ENCODE results near the gene AK8. TPM values are rescaled to one million over a fixed set of nuclear protein-coding genes. Genes with fewer than 3 reads are reported as not detected.
"Not testable (repeated sequence)": the region's sequence is repeated elsewhere in the genome, so short reads cannot be mapped to it uniquely, and the experiment has no call there.

Gene AK8
- total and polyA plus RNA-seq, 8 donors: 0.56 to 0.89 (median 0.60) TPM; not detected in 5

- Histone ChIP-seq H3K27me3 (peaks cover 0 to 48% (median 0%) of the 10 kb centered on the region in 3 donors), H3K4me1 (no peaks in the 10 kb centered on the region), H3K4me3 (no peak overlapping the region), H3K9me3 (no peaks in the 10 kb centered on the region), H3K27ac (no peak overlapping the region), H3K36me3 (no peaks in the 10 kb centered on the region)
- TF ChIP-seq POLR2A (IDR thresholded peaks at IDR 0.05) (no peak), CTCF (IDR thresholded peaks at IDR 0.05) (no peak), POLR2AphosphoS5 (IDR thresholded peaks at IDR 0.05) (no peak), EP300 (IDR thresholded peaks at IDR 0.05) (no peak)
- intact Hi-C loops (cut with DNase I; ENCODE audit: low total_unique reads): no loop called here
- 69 to 77% (median 77%) methylated on average over 9 to 13 of the region's 13 CpGs for WGBS, 5 donors
- DNase-seq: no peak
Measured at GRCh38 chr9:132717326-132717945, 160.6 kb downstream of the AK8 start.

- no peaks in the 10 kb centered on the region for H3K9me3 ChIP-seq
- no peaks in the 10 kb centered on the region for H3K4me1 ChIP-seq
- peaks cover 0 to 39% (median 0%) of the 10 kb centered on the region in 3 donors for H3K27me3 ChIP-seq
- no peak for TF ChIP-seq EP300 (IDR thresholded peaks at IDR 0.05)
- TF ChIP-seq CTCF (IDR thresholded peaks at IDR 0.05): no peak
- TF ChIP-seq POLR2AphosphoS5 (IDR thresholded peaks at IDR 0.05): no peak
- no peak for TF ChIP-seq POLR2A (IDR thresholded peaks at IDR 0.05)
- intact Hi-C loops (cut with DNase I; ENCODE audit: low total_unique reads): no loop called here
- H3K4me3 ChIP-seq: no peak overlapping the region
- H3K27ac ChIP-seq: no peak overlapping the region
- 81 to 90% (median 88%) methylated on average over 4 of the region's 4 CpGs for WGBS, 5 donors
- no peak for DNase-seq
- no peaks in the 10 kb centered on the region for H3K36me3 ChIP-seq
Measured at GRCh38 chr9:132716007-132716406, 162.1 kb downstream of the AK8 start.

GRCh38 chr9:132712753-132713152 lies 165.3 kb downstream of the AK8 start:
- no peaks in the 10 kb centered on the region for H3K36me3 ChIP-seq
- H3K4me1 ChIP-seq: no peaks in the 10 kb centered on the region
- no peak for DNase-seq
- H3K27me3 ChIP-seq: peaks cover 0 to 20% (median 0%) of the 10 kb centered on the region in 3 donors
- WGBS, 5 donors: 62 to 75% (median 68%) methylated on average over 3 to 5 of the region's 5 CpGs
- no peaks in the 10 kb centered on the region for H3K9me3 ChIP-seq
- H3K4me3 ChIP-seq: no peak overlapping the region
- no peak for TF ChIP-seq EP300 (IDR thresholded peaks at IDR 0.05)
- TF ChIP-seq CTCF (IDR thresholded peaks at IDR 0.05): no peak
- TF ChIP-seq POLR2A (IDR thresholded peaks at IDR 0.05): no peak
- no peak for TF ChIP-seq POLR2AphosphoS5 (IDR thresholded peaks at IDR 0.05)
- intact Hi-C loops (cut with DNase I; ENCODE audit: low total_unique reads): no loop called here
- H3K27ac ChIP-seq: no peak overlapping the region

GRCh38 chr9:132711846-132712245 lies 166.2 kb downstream of the AK8 start:
- WGBS, 5 donors: 78 to 86% (median 84%) methylated on average over 3 of the region's 3 CpGs
- TF ChIP-seq POLR2AphosphoS5 (IDR thresholded peaks at IDR 0.05): no peak
- TF ChIP-seq POLR2A (IDR thresholded peaks at IDR 0.05): no peak
- TF ChIP-seq EP300 (IDR thresholded peaks at IDR 0.05): no peak
- TF ChIP-seq CTCF (IDR thresholded peaks at IDR 0.05): no peak
- H3K9me3 ChIP-seq: no peaks in the 10 kb centered on the region
- no peak for DNase-seq
- intact Hi-C loops (cut with DNase I; ENCODE audit: low total_unique reads): no loop called here
- H3K27me3 ChIP-seq: peaks cover 0 to 11% (median 0%) of the 10 kb centered on the region in 3 donors
- H3K4me3 ChIP-seq: no peak overlapping the region
- no peak overlapping the region for H3K27ac ChIP-seq
- no peaks in the 10 kb centered on the region for H3K4me1 ChIP-seq
- H3K36me3 ChIP-seq: no peaks in the 10 kb centered on the region

- H3K9me3 ChIP-seq; H3K27me3 ChIP-seq; H3K4me3 ChIP-seq; H3K27ac ChIP-seq; H3K36me3 ChIP-seq; H3K4me1 ChIP-seq; DNase-seq; intact Hi-C loops (cut with DNase I; ENCODE audit: low total_unique reads): not testable (repeated sequence)
- 95 to 96% (median 95%) methylated on average over 5 of the region's 5 CpGs for WGBS, 5 donors
Measured at GRCh38 chr9:132711152-132711551, 166.9 kb downstream of the AK8 start.

All from stomach (tissue), 9 donors.